Measurements from ENCODE around the gene DHRSX.

The DHRSX gene

DNA sequence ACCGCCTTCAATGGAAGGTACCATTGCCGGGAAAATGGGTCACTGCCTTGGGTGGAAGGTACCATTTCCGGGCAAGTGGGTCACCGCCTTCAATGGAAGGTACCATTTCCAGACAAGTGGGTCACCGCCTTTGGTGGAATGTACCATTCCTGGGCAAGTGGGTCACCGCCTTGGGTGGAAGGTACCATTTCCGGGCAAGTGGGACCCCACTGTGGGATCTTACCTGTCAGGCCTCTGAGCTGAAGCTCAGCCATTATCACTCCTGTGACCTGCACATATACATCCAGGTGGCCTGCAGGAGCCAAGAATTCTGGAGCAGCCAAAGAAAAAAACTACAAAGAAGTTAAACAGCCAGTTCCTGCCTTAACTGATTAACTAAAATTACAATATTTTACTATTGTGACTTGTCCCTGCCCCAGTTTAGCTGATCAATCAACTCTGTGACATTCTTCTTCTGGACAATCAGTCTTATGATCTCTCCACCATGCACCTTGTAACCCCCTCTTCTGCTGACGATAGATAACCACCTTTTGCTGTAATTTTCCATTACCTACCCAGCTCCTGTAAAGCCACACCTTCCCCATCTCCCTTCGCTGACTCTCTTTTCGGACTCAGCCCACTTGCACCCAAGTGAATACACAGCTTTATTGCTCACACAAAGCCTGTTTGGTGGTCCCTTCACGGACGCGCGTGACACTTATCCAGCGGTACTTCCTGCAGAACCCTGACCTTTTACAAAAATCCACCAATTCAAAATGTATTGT, 313.2 kb downstream of the DHRSX start:
- DNase-seq = no peak

DNA sequence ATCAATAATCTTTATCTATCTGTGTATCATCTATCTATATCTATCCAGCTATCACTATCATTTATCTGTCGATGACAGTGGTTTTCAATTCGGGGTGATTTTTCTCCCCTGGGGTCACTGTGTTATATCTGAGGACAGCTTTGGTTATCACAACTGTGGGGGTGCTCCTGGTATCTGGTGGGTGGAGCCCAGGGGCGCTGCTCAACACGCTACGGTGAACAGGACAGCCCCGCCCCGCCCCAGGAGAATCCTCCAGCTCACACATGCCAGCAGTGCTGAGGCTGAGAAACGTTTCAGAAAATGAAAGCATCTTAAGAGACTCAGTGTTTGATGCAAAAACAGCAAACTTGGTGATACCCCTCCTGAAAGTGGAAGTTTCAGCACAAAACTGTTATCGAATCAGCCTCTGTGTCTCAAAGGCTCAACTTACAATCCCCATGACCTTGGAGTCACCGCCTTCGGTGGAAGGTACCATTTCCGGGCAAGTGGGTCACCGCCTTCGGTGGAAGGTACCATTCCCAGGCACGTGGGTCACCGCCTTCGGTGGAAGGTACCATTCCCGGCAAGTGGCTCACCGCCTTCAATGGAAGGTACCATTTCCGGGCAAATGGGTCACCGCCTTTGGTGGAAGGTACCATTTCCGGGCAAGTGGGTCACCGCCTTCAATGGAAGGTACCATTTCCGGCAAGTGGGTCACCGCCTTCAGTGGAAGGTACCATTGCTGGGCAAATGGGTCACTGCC, 315.3 kb downstream of the DHRSX start:
- no peak for DNase-seq

DNA sequence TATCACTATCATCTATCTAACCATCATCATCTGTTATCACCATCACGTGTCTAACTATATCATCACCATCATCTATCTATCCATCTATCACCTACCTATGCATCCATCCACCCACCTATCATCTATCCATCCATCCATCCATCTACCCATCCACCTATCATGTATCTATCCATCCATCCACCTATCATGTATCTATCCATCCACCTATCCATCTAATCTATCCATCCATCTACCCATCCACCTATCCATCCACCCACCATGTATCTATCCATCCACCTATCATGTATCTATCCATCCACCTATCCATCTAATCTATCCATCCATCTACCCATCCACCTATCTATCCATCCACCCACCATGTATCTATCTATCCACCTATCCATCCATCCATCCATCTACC, 316.7 kb downstream of the DHRSX start:
- no peak for DNase-seq

DNA sequence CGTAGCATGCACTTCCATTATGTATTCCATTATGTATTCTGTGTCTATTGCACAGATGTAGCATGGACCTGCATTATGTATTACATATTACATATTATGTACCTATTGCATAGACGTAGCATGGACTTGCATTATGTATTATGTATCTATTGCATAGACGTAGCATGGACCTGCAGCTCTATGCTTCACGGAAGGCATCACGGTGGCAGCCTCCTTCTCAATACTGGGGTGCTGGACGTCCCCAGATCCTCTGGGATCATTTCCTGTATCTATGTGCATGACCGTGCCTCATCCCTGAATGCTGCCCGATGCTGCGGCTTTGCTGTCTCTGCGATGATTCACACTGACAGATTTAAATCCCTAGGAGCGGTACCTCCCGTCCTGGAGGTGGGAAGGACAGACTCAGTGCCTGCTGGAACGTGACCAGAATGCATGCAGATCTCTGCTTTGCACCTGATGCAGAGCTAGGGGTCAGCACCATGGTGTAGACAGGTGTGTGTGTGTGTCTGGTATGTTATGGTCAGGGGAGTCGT, 317.5 kb downstream of the DHRSX start:
- DNase-seq = no peak

DNA sequence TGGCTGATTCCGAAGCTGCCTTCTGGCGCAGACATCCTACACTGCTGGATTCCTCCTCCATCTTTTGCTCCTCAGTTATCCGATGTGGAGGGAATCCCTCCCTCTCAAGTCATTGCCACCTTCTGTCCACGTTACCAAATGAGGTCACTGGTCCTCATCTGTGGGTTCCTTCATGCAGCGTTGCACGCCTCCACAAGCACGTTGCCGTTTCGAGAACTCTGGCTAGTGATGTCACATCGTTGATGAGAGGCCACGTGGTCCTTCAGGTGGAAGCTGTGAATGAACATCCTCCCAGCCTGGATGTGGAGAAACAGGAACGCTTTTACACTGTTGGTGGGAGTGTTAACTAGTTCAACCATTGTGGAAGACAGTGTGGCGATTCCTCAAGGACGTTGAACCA, 323.2 kb downstream of the DHRSX start:
- no peak for DNase-seq

DNA sequence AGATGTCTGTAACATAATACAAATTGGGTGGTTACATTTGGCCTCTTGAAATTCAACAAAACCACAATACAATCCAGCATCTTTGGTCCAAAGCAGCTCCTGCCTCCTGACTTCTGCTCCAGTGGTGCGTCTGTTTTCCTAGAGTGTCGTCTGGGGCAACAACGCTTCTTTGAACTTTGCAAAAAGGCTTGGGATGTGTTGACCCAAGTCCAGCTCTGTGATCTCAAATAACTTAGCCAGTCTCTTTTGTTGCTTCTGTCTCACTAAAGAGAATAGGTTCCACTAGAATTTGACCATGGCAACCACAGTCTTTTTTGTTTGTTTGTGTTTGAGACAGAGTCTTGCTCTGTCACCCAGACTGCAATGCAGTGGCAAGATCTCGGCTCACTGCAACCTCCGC, 324.0 kb downstream of the DHRSX start:
- no peak for DNase-seq

DNA sequence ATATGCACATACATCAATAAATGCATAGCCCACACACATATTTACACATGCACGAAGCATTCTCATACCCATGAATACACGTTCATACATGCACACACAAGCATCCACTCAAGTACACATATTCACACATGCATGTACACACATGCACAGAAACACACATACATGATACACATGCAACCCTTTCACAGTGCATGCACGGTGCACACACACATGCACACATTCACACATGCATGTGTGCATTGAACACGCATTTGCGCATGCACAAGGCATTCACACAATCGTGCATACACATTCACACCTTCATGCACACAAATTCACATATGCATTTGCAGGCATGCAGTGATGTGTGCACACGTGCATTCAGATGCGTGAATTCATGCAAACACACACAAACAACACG, 324.5 kb downstream of the DHRSX start:
- DNase-seq = no peak

DNA sequence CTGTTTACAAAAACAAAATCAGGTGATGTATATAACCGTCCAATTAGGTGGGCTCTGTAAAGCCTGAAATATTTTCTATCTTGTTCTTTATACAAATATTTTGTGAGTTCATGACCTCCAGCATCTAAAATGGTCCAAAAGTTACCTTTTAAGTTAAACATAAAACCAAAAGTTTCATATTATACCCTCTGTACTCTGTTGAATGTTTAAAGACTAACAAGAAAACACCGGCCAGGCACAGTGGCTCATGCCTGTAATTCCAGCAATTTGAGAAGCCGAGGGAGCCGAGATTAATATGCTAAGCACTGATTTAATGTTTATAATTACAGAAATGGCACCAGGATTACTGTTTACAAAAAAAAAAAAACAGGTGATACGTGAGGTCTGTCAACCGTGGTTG, 328.4 kb downstream of the DHRSX start:
- no peak for DNase-seq

Measured in suppressor macrophage treated with lipopolysaccharide for 1 hour (primary cell).